ELF-1 (cell line): ENCODE measurements around the gene PTPN4.
"Not testable (repeated sequence)": the region's sequence is repeated elsewhere in the genome, so short reads cannot be mapped to it uniquely, and the experiment has no call there.

ENCODE experiments used
- DNase-seq: peaks from one replicate; pipeline ENCODE4 v3.0.0-alpha.2; 2016; ENCODE audit warnings: low read depth, low spot score

The PTPN4 gene

GRCh38 chr2:119804409-119804808 is 44.7 kb downstream of the PTPN4 start:
- DNase-seq = not testable (repeated sequence)

- DNase-seq = no peak
These were observed 48.9 kb downstream of the PTPN4 start for GRCh38 chr2:119808516-119809147.

DNA sequence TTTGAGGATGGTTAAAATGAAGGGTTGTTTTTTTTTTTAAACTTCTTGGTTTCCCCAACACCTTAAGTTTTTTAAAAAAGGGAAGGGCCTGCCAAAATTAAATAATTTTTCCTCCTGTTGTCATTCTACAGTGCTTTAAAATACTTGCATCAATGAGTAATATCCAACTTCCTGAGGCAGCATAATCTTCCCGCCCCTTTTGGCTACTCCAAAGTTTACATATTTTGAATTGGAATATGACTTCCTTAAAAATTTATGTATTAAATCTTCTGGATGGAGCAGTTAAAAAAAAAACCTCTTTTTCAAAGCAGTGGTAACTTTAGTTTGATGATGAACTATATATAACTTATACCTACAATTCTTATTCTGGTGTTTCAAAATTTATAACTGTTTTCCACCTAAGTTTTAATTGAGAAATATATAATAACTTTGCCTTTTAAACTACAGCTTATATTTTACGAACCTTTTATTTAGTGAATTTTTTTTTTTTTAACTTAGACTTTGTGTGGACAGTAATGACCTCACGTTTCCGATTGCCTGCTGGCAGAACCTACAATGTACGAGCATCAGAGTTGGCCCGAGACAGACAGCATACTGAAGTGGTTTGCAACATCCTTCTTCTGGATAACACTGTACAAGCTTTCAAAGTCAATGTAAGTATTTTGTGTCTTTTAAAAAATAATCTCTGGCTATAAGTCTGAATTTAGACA is 49.8 kb downstream of the PTPN4 start:
- DNase-seq = no peak

- DNase-seq = no peak
These were observed 50.4 kb downstream of the PTPN4 start for GRCh38 chr2:119810049-119810630.

GRCh38 chr2:119814216-119814615 is 54.5 kb downstream of the PTPN4 start:
- no peak for DNase-seq

- no peak for DNase-seq
These were observed 59.1 kb downstream of the PTPN4 start for GRCh38 chr2:119818792-119819191.

GRCh38 chr2:119819846-119820245 is 60.1 kb downstream of the PTPN4 start:
- DNase-seq = no peak

- DNase-seq = no peak
These were observed 60.6 kb downstream of the PTPN4 start for GRCh38 chr2:119820275-119820674.

DNA sequence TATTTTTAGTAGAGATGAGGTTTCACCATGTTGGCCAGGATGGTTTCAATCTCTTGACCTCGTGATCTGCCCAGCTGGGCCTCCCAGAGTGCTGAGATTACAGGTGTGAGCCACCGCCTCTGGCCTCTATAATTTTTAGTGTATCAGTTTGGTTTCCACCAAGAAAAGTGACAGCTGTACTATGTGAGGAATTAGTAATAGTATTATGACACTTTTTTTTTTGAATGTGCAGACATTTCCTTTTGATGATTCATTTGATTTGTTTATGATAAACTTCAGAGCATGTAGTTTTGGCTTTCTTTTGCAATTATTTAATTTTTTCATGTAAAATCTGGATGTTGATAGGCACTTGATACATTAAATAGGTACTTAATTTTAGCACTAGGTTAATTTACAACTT is 61.5 kb downstream of the PTPN4 start:
- DNase-seq = no peak

DNA sequence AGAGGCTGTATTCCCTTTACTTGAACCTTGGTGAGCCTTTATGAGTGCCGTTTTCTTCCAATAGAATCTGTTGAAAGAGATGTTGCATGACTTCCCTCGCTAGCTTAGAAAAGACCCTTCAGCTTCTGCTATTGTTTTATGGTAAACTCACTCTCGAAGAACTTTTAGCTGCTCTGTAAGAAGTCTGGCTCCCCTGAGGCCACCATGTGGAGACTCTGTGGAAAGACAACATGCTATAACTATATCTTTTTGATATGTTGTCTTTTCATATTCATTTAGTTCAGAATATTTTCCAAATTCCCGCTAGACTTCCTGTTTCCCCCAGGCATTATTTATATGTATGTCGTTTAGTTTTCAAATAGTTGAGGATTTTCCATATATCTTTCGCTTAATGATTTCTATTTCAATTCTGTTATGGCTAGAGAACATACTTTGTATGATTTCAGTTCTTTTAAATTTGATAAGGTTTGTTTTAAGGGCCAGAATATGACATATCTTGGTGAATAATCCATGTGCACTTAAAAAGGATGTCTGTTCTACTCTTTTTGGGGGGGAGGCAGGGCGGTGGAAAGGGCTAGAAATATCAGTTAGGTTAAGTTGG is 64.1 kb downstream of the PTPN4 start:
- no peak for DNase-seq

DNA sequence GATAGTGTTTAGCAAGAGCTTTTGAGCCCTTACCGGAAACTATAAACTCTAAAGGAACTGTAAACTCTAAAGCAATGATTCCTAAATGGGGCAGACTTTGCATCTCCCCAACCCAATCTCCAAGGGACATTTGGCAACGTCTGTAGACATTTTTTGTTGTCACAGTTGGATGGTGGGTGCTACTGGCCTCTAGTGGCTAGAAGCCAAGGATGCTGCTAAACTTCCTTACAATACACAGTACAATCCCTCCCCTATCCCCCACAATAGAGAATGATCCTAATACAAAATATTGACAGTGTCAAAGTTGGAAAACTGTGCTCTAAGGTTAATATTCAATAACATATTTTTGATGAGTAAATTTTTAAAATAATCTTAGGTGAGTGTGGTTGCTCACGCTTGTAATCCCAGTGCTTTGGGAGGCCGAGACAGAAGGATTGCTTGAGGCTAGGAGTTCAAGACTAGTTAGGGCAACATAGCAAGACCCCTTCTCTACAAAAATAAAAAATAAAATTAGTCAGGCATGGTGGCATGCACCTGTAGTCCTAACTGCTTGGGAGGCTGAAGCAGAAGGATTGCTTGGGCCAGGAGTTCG is 66.7 kb downstream of the PTPN4 start:
- peak; percentile 54 for DNase-seq

GRCh38 chr2:119827866-119828507 is 68.3 kb downstream of the PTPN4 start:
- DNase-seq = no peak

GRCh38 chr2:119836455-119837142 is 76.9 kb downstream of the PTPN4 start:
- peak; percentile 78 for DNase-seq

GRCh38 chr2:119837350-119837749 is 77.6 kb downstream of the PTPN4 start:
- DNase-seq = no peak

DNA sequence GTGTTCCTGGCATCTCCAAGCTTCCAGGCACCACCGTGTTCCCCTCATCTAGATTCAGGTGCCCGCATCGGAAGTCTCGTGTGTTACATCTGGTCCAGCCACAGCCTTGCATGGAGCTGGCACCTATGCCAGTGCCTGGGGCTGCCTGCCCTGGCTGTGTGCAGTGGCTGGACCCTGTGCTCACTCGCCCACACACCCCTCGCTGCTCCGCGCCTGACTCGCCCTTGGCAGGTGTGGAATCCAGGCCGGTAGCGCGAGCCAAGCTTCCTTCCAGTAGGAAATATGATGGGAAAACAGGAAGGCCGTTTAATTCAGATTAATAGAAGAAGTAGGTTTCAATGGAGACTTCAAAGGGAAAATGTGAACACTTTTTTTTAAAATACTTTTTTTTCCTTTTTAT is 78.0 kb downstream of the PTPN4 start:
- DNase-seq = no peak

- DNase-seq = no peak
These were observed 78.5 kb downstream of the PTPN4 start for GRCh38 chr2:119838179-119838578.

DNA sequence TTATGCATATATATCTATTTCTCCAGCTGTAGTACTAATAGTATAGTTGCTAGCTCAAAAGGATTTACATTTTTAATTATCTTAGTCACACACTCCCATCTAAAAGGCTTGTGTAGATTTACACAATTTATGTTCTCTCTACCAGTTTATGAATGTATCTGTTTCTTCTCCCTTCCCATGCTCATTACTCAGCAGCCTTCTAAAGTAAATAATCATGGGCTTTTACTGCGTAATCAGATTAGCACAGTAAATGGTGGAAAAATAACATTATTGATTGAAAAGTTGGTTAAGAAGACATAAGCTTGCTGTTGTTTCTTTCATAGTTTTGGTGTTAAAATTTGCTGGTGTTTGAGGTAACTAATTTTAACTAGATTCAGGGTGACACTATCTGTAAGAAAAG is 81.8 kb downstream of the PTPN4 start:
- DNase-seq = no peak

DNA sequence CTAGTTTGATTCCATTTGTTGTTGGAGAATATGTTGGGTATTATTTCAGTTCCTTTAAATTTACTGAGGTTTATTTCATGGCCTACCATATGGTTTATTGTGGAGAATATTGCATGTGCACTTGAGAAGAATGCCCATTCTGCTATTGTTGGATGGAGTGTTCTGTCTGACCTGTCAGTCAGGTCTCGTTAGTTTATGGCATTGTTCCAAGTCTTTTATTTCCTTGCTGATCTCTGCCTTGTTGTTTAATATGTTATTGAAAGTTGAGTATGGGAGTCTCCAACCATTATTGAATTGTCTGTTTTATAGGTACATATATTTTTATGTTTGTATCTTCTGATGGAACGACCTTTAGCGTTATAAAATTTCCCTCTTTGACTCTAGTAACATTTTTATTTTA is 86.3 kb downstream of the PTPN4 start:
- no peak for DNase-seq

DNA sequence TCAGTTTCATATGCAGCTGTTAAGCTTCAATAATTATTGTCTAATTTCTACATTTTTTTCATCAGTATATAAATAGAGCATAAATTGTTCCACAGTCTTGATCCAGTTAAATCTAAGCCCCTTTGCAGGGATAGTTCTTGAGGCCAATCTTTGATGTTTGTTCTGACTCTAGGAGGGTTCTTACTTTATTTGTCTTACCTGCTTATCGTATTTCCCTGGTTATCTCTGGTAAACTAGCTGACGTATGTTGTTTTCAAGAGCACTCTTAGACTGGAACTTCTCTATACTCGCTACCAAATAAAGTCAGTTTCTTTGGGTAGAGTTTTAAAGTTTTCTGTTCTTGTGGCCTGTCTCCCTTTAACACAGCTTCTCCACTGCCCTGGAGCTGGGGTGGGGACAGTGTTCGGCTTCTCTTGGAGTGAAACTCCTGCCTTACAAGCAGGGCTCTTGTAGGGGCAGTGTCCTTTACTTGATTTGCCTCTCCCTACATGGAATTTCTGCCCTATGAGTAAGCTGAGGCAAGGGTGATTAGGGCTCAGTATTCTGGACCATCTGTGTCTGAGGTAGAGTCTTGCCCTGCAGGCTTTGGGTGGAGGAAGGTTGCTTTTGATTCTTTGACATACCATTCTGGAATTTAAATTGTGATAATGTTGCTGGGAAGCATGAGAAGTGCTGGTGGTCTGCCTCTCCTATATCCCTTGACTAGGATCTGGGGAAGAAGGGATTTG is 90.3 kb downstream of the PTPN4 start:
- no peak for DNase-seq

GRCh38 chr2:119852214-119852613 is 92.5 kb downstream of the PTPN4 start:
- no peak for DNase-seq
